ENCODE results near the gene NACA2.
"Not testable (repeated sequence)": the region's sequence is repeated elsewhere in the genome, so short reads cannot be mapped to it uniquely, and the experiment has no call there.

NACA2 gene

GRCh38 chr17:61598014-61598413, 7.0 kb upstream of the NACA2 start:
- no peak for DNase-seq

DNA sequence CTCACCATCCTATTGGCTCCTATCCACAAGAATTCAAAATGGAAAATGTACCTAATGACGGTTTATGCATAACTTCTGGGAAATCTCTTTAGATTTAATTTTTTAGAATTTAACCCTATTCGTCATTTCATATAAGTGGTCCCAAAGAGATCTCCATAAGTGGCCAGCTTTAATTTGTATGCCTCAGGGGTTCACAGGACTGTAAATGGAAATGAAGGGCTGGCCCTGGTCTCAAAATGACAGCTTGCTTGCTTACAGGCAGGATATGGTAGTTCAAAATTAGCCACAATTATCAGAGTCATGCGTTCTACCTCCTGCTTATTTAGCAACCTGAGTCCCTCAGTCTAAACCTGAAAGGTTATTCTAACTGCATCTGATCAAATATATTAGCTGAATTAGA, 6.6 kb upstream of the NACA2 start:
- no peak for DNase-seq

- no peak for DNase-seq
Measured at GRCh38 chr17:61595418-61596186, 4.6 kb upstream of the NACA2 start.

DNA sequence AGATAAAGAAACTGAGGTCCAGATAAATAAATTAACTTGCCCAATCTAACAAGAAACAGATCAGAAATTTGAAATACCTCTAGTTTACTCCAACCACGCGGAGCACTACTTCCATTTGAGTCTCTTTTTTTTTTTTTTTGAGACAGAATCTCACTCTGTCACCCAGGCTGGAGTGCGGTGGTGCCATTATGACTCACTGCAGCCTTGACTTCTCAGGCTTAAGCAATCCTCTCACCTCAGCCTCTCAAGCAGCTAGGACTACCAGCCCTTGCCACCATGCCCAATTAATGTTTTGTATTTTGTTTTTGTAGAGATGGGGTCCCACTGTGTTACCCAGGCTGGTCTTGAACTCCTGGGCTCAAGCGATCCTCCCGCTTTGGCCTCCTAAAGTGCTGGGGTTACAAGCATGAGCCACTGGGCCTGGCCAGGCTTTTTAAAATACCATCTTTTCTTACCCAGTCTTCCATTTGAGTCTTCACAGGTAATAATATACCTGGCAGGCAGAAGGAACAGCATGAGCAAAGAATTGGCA, 3.3 kb upstream of the NACA2 start:
- no peak for DNase-seq

- DNase-seq: no peak
Measured at GRCh38 chr17:61593426-61593825, 2.4 kb upstream of the NACA2 start.

DNA sequence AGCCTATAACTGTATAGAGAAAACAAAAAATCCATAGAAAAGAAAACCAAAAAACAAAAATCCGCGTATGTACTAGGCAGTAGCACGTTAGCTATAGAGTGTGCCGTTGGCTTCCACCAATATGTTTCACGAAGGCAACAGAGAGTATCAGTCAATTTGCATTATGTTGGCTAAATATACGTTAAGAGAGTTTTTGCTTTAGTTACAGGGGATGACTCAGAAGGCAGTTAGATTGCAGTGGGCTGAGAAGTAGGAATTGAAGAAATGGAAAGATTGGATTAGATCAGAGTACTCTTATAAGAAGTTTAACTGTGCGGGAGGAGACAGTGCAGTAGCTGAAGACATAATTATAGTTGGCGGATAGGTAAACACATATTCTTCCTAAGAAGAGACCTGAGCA, 911 bp upstream of the NACA2 start:
- DNase-seq: no peak

GRCh38 chr17:61589990-61590389, 1.0 kb downstream of the NACA2 start:
- DNase-seq: no peak

GRCh38 chr17:61587807-61588660, 3.0 kb downstream of the NACA2 start:
- DNase-seq: no peak

DNA sequence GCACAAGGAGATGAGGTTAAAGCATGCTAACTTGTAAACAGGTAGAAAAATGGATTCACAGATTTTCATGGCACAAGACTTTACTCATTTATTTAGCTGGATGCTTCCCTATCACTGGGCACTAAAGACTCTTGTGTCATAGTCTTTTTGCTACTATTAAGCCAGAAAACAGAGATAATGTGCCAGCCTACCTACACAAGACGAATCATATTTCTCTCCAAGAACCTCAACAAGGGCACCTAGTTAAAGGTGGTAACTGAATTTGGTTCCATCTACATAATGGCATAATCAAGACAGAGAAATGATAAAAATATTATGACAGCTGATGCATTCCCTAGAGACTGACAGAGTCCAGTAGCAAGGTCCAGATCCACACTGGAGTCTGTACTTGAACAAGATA, 3.8 kb downstream of the NACA2 start:
- DNase-seq: no peak

DNA sequence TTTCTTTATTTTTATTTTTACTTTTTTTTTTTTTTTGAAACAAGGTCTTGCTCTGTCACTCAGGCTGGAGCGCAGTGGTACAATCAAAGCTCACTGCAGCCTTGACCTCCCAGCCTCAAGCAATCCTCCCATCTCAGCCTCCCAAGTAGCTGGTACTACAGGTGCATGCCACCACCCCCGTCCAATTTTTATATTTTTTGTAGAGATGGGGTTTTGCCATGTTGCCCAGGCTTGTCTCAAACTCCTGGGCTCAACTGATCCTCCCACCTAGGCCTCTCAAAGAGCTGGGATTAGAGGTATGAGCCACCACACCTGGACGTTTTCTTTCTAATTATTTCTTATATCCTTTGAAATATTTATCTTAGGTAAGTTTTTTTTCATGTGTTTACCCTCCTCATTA, 4.4 kb downstream of the NACA2 start:
- not testable (repeated sequence) for DNase-seq

- DNase-seq: no peak
Measured at GRCh38 chr17:61586031-61586566, 4.9 kb downstream of the NACA2 start.

DNA sequence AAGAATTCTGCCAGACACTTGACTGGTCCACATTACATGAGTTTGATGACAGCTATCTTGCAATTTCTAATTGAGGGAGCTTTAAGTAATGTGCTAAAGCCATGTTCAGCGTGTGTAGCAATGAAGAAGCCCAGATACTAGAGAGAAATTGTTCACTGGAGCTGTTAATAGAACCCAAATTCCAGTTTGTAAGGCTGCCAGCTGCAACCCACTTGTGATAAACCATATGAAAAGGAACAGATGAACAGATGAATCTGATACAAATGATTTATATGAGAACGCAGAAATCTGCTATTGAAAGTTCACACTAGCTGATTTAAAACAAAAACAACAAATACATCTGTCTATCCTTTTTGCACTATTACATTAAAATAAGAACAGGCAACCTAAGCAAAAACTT, 6.2 kb downstream of the NACA2 start:
- DNase-seq: no peak

DNA sequence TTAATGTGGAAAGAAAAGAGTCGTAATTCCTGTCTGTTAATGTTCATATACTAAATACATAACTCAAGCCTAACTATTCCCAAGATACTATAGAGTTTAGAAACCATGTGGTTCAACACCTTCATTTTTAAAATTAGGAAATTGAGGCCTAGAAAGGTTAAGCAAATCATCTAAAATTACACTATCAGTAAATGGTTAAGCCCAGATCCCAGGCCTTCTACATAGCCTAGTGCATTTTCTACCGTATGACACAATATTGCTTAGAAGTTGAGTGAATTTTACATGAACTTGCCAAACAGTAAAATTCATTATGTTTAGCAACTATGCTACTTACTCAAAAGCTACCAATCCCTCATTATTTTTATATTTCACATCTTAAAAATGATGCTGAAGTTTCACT, 6.8 kb downstream of the NACA2 start:
- DNase-seq: no peak

GRCh38 chr17:61583660-61584264, 7.3 kb downstream of the NACA2 start:
- DNase-seq: no peak

GRCh38 chr17:61583242-61583641, 7.8 kb downstream of the NACA2 start:
- DNase-seq: no peak

- no peak for DNase-seq
Measured at GRCh38 chr17:61582593-61582992, 8.4 kb downstream of the NACA2 start.

DNA sequence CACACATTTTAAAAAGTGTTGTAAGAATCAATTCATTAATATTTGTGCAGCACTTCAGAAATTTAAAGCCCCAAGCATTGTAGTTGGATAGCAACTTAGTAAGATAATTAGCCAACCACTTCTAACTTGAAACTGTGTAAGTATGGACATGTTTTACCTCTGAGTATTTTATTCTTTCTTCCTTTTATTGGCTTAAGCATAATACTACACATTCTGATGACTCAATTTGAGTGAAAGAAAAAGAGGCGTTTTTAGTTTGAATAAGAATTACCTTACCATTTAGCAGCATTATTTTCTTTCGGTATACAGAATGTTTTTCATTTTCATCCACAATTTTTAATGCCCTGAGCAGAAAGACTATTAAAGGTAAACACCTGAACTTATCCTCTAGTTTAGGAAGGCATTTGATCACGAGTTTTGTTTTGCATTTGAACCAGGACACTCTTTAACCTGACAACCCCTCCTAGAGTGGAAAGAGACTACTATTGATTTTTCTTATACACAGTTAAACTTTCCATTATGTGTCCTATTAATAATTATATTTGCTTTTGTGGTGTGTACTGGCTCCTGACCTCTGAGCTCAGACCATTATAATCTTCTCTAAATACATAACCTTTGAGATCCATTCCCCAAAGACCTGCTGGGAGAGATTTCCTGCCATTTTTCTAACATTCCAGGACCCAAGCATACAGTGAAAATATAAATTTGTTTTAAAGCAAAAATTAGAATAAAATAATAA, 9.2 kb downstream of the NACA2 start:
- DNase-seq: no peak

GRCh38 chr17:61580502-61580901, 10.5 kb downstream of the NACA2 start:
- DNase-seq: no peak

DNA sequence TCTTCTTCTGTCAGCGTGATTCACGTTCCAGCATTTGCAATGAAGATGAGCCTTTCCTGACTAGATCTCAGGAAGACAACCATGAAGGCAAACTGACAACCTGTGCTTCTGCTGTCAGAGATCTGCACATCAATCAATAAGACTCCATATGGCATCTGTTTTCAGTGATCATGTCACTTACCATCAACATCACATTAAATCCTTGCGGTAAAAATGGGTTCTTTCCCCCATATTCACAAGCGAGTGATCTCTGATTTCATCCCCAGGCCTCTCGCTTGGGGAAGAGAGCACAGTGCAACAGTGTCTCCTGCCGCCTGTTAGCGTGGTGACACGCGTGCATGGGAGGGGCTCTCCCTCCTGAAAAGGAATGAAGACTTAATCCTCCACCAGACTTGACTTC, 11.1 kb downstream of the NACA2 start:
- DNase-seq: no peak

GRCh38 chr17:61579347-61579746, 11.7 kb downstream of the NACA2 start:
- DNase-seq: no peak

- no peak for DNase-seq
Measured at GRCh38 chr17:61578645-61579044, 12.4 kb downstream of the NACA2 start.

GRCh38 chr17:61575983-61576382, 15.0 kb downstream of the NACA2 start:
- DNase-seq: no peak

Data from T1000 (cell line).